HL-60 (cell line): ENCODE data around the gene GABRD.

ENCODE experiments used
- DNase-seq, 2 experiments: peaks; one replicate each; pipeline ENCODE4 v3.0.0-alpha.2; 2010 to 2020; ENCODE audit warnings: low read depth in 1 of 2, low spot score in 1 of 2
- H3K27ac ChIP-seq: fragments of 250-450 bp; sonication (Bioruptor Pico); replicated peaks from 2 replicates; pipeline ENCODE4 v1.5.1; 2020; ENCODE audit warnings: mild to moderate bottlenecking, moderate library complexity
- H3K27me3 ChIP-seq: fragments of 250-450 bp; sonication (Bioruptor Pico); 2 replicates; pipeline ENCODE4 v1.5.1; 2021; ENCODE audit warnings: mild to moderate bottlenecking, moderate library complexity; ENCODE audit not compliant: insufficient read depth, poor library complexity, severe bottlenecking
- H3K4me3 ChIP-seq: replicated peaks from 2 replicates; pipeline ENCODE4 v1.5.1; 2011; ENCODE audit warnings: mild to moderate bottlenecking, control low read depth, low read length; ENCODE audit not compliant: insufficient read depth
- GABPA ChIP-seq: IDR thresholded peaks from 2 replicates; pipeline ENCODE4 v1.6.1; 2012; ENCODE audit warnings: low read depth
- POLR2AphosphoS5 ChIP-seq: IDR thresholded peaks from 2 replicates; pipeline ENCODE4 v1.6.1; 2012; ENCODE audit warnings: low read depth
- SPI1 ChIP-seq: IDR thresholded peaks from 2 replicates; pipeline ENCODE4 v1.6.1; 2012; ENCODE audit warnings: low read depth, mild to moderate bottlenecking, borderline replicate concordance
- TF ChIP-seq, protein P1 (sequence below): IDR thresholded peaks from 2 replicates; pipeline ENCODE4 v1.6.1; 2012; ENCODE audit warnings: low read depth; ENCODE audit not compliant: insufficient replicate concordance
- TF ChIP-seq, protein P2 (sequence below): IDR thresholded peaks from one replicate; pipeline ENCODE4 v1.5.1; 2011; ENCODE audit warnings: low read length, control low read depth, inconsistent platforms; ENCODE audit not compliant: insufficient read depth

The GABRD gene

GRCh38 chr1:2078170-2078569, 59.0 kb downstream of the GABRD start:
- Histone ChIP-seq H3K27me3 (no peaks in the 10 kb centered on the region), H3K27ac (no peak overlapping the region), H3K4me3 (no peak overlapping the region)
- TF ChIP-seq SPI1 (no peak), POLR2AphosphoS5 (no peak), GABPA (no peak)
- TF ChIP-seq, protein P1, sequence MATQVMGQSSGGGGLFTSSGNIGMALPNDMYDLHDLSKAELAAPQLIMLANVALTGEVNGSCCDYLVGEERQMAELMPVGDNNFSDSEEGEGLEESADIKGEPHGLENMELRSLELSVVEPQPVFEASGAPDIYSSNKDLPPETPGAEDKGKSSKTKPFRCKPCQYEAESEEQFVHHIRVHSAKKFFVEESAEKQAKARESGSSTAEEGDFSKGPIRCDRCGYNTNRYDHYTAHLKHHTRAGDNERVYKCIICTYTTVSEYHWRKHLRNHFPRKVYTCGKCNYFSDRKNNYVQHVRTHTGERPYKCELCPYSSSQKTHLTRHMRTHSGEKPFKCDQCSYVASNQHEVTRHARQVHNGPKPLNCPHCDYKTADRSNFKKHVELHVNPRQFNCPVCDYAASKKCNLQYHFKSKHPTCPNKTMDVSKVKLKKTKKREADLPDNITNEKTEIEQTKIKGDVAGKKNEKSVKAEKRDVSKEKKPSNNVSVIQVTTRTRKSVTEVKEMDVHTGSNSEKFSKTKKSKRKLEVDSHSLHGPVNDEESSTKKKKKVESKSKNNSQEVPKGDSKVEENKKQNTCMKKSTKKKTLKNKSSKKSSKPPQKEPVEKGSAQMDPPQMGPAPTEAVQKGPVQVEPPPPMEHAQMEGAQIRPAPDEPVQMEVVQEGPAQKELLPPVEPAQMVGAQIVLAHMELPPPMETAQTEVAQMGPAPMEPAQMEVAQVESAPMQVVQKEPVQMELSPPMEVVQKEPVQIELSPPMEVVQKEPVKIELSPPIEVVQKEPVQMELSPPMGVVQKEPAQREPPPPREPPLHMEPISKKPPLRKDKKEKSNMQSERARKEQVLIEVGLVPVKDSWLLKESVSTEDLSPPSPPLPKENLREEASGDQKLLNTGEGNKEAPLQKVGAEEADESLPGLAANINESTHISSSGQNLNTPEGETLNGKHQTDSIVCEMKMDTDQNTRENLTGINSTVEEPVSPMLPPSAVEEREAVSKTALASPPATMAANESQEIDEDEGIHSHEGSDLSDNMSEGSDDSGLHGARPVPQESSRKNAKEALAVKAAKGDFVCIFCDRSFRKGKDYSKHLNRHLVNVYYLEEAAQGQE, result no peak
- TF ChIP-seq, protein P2, sequence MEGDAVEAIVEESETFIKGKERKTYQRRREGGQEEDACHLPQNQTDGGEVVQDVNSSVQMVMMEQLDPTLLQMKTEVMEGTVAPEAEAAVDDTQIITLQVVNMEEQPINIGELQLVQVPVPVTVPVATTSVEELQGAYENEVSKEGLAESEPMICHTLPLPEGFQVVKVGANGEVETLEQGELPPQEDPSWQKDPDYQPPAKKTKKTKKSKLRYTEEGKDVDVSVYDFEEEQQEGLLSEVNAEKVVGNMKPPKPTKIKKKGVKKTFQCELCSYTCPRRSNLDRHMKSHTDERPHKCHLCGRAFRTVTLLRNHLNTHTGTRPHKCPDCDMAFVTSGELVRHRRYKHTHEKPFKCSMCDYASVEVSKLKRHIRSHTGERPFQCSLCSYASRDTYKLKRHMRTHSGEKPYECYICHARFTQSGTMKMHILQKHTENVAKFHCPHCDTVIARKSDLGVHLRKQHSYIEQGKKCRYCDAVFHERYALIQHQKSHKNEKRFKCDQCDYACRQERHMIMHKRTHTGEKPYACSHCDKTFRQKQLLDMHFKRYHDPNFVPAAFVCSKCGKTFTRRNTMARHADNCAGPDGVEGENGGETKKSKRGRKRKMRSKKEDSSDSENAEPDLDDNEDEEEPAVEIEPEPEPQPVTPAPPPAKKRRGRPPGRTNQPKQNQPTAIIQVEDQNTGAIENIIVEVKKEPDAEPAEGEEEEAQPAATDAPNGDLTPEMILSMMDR, result no peak
- no peak for DNase-seq

- TF ChIP-seq, protein P1, result no peak
- TF ChIP-seq, protein P2, result no peak
- Histone ChIP-seq H3K27me3 (no peaks in the 10 kb centered on the region), H3K27ac (no peak overlapping the region), H3K4me3 (no peak overlapping the region)
- DNase-seq, result no peak
Measured at GRCh38 chr1:2079396-2080085, 60.4 kb downstream of the GABRD start.

GRCh38 chr1:2080140-2080539, 61.0 kb downstream of the GABRD start:
- Histone ChIP-seq H3K27me3 (no peaks in the 10 kb centered on the region), H3K27ac (no peak overlapping the region), H3K4me3 (no peak overlapping the region)
- TF ChIP-seq, protein P2, result no peak
- TF ChIP-seq, protein P1, result no peak
- DNase-seq, result no peak
